Kidney (tissue), 14 donors: ENCODE data around the gene CD79B. TPM values are rescaled to one million over a fixed set of nuclear protein-coding genes. Genes with fewer than 3 reads are reported as not detected.

Experiments used
- DNase-seq, 5 donors: peaks; one replicate each; pipeline ENCODE4 v3.0.0-alpha.2; 2013 to 2020
- FAIRE-seq: peaks from 2 replicates; lab custom pipeline; 2012; peaks lifted over from hg19 to GRCh38; lab: Jason Lieb, UNC
- H3K27ac ChIP-seq, 2 donors: one replicate each; pipeline ENCODE4 v1.7.0; 2013; ENCODE audit warnings: low read depth in 2 of 2, low read length in 2 of 2, inconsistent platforms in 1 of 2
- H3K27me3 ChIP-seq: one replicate; pipeline ENCODE4 v1.7.1; 2013; ENCODE audit warnings: low read length, inconsistent platforms; ENCODE audit not compliant: control insufficient read depth, insufficient read depth
- H3K36me3 ChIP-seq, 3 donors: one replicate each; pipeline versions ENCODE4 v1.7.0 to v1.7.1; 2013; ENCODE audit warnings: low read length in 3 of 3, control low read depth in 1 of 3, inconsistent platforms in 1 of 3; ENCODE audit not compliant: insufficient read depth in 3 of 3, control insufficient read depth in 2 of 3
- H3K4me1 ChIP-seq, 3 donors: one replicate each; pipeline versions ENCODE4 v1.7.0 to v1.7.1; 2013; ENCODE audit warnings: low read length in 3 of 3, inconsistent platforms in 1 of 3, low read depth in 1 of 3; ENCODE audit not compliant: control insufficient read depth in 2 of 3, insufficient read depth in 2 of 3
- H3K4me3 ChIP-seq, 3 donors: one replicate each; pipeline versions ENCODE4 v1.7.0 to v1.8.1; 2013; ENCODE audit warnings: low read length in 3 of 3, control low read depth in 1 of 3, inconsistent platforms in 1 of 3
- H3K9ac ChIP-seq, 3 donors: one replicate each; pipeline versions ENCODE4 v1.7.0 to v1.7.1; 2013; ENCODE audit warnings: low read length in 3 of 3, control low read depth in 1 of 3, inconsistent platforms in 1 of 3
- H3K9me3 ChIP-seq, 3 donors: one replicate each; pipeline versions ENCODE4 v1.7.0 to v1.7.1; 2013; ENCODE audit warnings: low read length in 3 of 3, control low read depth in 1 of 3, inconsistent platforms in 1 of 3; ENCODE audit not compliant: control insufficient read depth in 2 of 3, insufficient read depth in 1 of 3
- intact Hi-C: fragments of 100-400 bp; cut with DNase I; formaldehyde crosslinking; loops from one replicate; pipeline ENCODE4 v1.11.1; 2022
- polyA plus RNA-seq: library from polyadenylated mRNA; stranded (reverse); fragments of 350-450 nt; fragmentation: Illumina TruSeq; extraction: RNeasy Lipid Tissue Mini Kit (QIAGEN cat#74804); gene quantifications from one replicate; pipeline ENCODE4 v1.2.3, GENCODE V29; 2014; ENCODE audit warnings: low read depth, low replicate concordance; ENCODE audit not compliant: insufficient read depth
- total RNA-seq: library from RNA; stranded (reverse); fragmentation: NEBNext Ultra II Directional; extraction: Animal tissue kit (Norgen Biotek cat#: 25700); gene quantifications from one replicate; pipeline ENCODE4 v1.2.1, GENCODE V29; 2021
- TF ChIP-seq, protein P1 (sequence below): IDR thresholded peaks from 3 replicates; pipeline ENCODE4 v1.5.1; 2012; ENCODE audit warnings: mild to moderate bottlenecking, moderate library complexity, borderline replicate concordance; ENCODE audit not compliant: insufficient read depth; ENCODE audit errors: extremely low read depth
- donor health status: control.
- donor health status: control.
- donor health status: control.
- donor health status: control.
- donor health status: control.
- donor health status: DM: yes; HTN: yes; CAD: no.
- donor health status: Normal renal cell carcinoma (clear cell type).

The CD79B gene
- total and polyA plus RNA-seq, 2 donors from 2014 or later = 5.2 to 11.4 TPM

DNA sequence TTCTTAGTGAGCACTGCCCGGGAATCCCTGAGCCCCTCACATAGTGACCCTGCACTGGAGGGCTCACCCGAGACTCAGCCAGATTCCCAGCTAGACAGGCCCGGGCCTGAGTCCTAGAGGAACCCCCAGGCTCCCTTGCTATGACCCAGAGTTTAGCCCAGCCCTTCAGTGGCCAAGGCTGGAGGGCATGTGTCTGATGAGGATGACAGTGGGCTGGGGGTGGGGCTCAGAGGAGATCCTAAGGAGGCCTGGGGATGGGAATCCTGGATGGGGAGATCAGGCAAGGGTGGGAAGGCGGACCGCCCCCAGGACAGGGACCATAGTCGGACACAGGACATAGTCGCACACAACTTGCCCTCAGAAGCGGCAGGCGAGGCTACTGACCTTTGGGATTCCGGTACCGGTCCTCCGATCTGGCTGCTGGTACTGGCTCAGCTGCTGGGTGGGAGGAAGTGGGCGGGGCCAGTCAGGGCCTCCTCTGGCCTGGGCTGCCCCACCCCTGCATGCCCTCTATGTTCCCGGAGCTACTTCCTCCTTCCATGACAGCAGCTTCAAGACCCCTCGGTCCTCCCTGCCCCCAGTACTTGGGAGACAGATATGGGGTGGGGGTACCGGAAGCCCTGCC is 1.1 kb downstream of the CD79B start:
- H3K4me1 ChIP-seq = peaks cover 0 to 6% (median 0%) of the 10 kb centered on the region in 3 donors
- H3K36me3 ChIP-seq = no peaks in the 10 kb centered on the region
- DNase-seq (peak in 3 of 5 donors; percentile 19 to 93 (median 53)), FAIRE-seq (no peak)
- H3K9me3 ChIP-seq = no peaks in the 10 kb centered on the region
- no peak overlapping the region for H3K4me3 ChIP-seq
- intact Hi-C loops = no loop called here
- H3K9ac ChIP-seq = no peak overlapping the region
- no peaks in the 10 kb centered on the region for H3K27me3 ChIP-seq
- H3K27ac ChIP-seq = peak overlapping the region in 1 of 2 donors; percentile 28
- TF ChIP-seq, protein P1, sequence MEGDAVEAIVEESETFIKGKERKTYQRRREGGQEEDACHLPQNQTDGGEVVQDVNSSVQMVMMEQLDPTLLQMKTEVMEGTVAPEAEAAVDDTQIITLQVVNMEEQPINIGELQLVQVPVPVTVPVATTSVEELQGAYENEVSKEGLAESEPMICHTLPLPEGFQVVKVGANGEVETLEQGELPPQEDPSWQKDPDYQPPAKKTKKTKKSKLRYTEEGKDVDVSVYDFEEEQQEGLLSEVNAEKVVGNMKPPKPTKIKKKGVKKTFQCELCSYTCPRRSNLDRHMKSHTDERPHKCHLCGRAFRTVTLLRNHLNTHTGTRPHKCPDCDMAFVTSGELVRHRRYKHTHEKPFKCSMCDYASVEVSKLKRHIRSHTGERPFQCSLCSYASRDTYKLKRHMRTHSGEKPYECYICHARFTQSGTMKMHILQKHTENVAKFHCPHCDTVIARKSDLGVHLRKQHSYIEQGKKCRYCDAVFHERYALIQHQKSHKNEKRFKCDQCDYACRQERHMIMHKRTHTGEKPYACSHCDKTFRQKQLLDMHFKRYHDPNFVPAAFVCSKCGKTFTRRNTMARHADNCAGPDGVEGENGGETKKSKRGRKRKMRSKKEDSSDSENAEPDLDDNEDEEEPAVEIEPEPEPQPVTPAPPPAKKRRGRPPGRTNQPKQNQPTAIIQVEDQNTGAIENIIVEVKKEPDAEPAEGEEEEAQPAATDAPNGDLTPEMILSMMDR = no peak

DNA sequence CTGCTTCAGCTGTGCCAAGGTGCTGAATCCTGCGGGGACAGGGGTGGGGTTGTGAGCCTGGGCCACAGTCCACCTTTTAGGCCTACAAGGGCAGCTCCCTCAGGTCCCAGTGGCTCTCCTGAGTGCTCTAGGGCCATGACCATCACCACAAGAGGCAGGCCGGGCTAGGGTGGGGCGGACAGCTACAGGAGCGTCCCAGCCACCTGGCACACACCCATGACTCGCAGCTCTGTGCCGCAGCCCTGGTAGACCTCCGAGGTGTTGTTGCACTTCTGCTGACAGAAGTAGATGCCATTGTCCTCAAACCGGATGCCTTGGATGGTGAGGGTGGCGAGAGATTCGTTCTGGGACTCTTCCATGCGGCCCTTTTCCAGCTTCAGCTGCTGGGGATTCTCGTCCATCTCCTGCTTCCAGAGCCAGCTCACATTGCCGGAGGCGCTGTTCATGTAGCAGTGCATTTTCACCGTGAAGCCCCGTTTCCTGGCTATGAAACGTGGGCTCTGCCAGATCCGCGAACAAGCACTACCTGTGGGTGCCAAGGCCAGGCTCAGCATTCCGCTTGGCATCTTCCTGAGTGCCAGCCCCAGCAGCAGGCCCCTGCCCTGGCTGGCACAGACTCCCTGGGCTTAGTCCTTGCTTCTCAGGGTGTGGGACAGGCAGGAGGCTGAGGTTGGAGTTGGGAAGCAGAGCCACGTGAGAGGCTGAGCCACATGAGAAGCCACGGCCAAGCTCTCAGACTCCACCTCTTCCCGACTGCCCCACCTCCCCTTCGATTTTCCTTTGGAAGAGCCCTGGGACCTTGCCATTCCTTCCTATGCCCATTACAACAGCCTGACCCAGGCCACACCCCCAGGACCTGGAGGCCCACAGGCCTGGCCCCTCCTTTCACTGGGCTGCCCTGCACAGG is 2.0 kb downstream of the CD79B start:
- Histone ChIP-seq H3K4me1 (peaks cover 0 to 6% (median 0%) of the 10 kb centered on the region in 3 donors), H3K9ac (no peak overlapping the region), H3K27me3 (no peaks in the 10 kb centered on the region), H3K9me3 (no peaks in the 10 kb centered on the region), H3K27ac (no peak overlapping the region), H3K36me3 (no peaks in the 10 kb centered on the region), H3K4me3 (no peak overlapping the region)
- DNase-seq (peak in 3 of 5 donors; percentile 7 to 71 (median 33)), FAIRE-seq (no peak)
- TF ChIP-seq, protein P1 = no peak
- intact Hi-C loops = no loop called here

DNA sequence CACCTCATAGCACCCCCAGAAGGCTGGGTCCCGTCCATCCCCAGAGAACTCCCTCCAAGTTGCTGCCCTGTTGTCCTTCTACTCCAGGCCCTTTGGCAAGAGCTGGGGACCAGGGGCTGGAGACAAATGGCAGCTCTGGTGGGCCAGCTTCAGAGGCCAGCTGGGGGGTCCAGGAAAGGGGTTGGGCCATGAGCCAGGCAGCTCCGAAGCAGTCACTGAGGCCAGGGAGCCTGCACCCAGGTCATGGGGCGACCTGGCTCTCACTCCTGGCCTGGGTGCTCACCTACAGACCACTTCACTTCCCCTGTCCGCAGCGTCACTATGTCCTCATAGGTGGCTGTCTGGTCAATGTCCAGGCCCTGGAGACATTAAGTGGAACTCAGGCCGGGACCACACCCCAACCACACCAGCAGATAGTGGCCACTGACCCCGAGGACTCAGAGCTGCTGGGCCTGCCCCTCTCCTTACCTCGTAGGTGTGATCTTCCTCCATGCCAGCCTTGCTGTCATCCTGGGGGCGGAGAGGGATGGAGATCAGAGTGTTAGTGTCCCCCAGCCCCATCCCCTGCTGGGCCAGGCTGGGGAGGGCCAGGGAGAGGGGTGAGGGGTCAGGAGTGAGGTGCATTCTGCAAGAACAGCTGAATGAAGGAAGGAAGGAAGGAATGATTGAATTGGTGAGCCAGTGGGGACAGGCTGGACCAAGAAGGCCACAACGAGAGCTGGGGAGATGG is 3.0 kb downstream of the CD79B start:
- Histone ChIP-seq H3K36me3 (no peaks in the 10 kb centered on the region), H3K27ac (no peak overlapping the region), H3K9ac (no peak overlapping the region), H3K27me3 (no peaks in the 10 kb centered on the region), H3K4me1 (peaks cover 0 to 6% (median 0%) of the 10 kb centered on the region in 3 donors), H3K4me3 (no peak overlapping the region), H3K9me3 (no peaks in the 10 kb centered on the region)
- DNase-seq = peak in 1 of 5 donors; percentile 56
- no peak for FAIRE-seq
- TF ChIP-seq, protein P1 = no peak
- intact Hi-C loops = no loop called here
